NCI-H69 (cell line): ENCODE results near the gene SRSF4.
"Not testable (repeated sequence)": the region's sequence is repeated elsewhere in the genome, so short reads cannot be mapped to it uniquely, and the experiment has no call there.

Experiments used
- DNase-seq: peaks from one replicate; lab custom pipeline; 2025; lab: John Stamatoyannopoulos, UW

SRSF4 gene

DNA sequence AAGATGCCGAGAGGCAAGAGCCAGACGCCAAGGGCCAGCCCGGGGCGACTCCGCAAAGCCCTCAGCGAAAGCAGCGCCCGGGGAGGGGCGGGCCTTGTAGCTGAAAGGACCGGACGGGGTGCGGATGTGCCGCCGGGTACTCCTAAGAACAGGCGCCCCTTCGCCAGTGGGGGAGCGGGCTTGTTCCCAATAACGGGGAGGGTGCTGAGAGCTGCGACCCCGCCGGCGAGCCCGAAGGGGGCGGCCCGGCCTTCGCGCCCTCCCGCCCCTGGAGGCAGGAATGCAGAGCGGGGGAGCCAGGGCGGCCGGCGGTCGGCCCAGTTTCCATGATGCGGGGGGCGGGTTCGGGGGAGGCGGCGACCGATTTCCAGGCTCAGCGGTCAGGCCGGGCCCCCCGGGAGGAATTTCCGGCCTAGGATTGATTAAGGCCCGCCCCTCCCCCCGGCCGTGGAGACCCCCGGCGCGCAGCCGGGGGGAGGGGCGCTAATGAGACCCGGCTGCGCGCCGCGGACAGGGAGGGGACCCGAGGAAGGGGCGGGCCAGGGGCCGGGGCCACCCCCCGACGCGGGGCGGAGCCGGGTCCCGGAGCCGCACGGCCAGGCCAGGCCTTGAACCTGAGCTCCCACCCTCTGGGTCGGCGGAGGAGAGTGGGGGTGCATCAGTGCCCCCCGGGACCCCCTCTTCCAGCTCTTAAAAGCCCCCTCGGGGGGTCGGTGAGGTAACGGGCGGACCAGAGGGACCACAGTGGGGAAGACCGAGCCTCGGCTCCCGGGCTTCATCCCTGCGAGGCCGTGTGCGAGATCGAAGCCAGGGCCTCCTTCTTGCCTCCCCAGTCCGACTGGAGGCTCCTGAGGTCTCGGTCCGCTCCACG lies 57.1 kb downstream of the SRSF4 start:
- peak; percentile 63 for DNase-seq

DNA sequence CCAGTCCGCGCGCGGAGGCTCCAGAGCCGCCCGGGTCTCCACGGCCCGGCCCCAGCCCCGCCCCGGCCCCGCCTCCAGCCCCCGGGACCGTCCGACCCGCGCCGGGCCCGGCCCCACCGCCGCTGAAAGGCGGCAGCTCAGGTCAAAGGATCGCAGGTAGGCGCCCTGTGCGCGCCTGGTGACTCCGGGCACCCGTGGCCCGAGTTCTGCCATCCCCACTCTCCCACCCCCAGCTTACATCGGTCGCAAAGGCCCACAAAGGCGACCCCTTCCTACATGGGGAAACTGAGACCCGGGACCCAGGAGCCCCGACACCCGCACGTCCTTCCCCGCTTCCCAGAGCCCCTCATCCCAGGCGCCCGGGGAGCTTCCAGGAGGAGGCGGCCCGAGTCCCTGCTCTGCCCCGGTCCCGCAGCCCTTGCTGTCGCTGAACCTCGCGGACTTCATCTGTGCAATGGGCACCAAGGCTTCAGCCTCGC lies 57.8 kb downstream of the SRSF4 start, which contains the start of gene TMEM200B:
TSS of gene TMEM200B (minus strand) at position 17 of the 479 bp plus-strand sequence. CDS start 2,075 bp downstream, outside the sequence.
- no peak for DNase-seq

DNA sequence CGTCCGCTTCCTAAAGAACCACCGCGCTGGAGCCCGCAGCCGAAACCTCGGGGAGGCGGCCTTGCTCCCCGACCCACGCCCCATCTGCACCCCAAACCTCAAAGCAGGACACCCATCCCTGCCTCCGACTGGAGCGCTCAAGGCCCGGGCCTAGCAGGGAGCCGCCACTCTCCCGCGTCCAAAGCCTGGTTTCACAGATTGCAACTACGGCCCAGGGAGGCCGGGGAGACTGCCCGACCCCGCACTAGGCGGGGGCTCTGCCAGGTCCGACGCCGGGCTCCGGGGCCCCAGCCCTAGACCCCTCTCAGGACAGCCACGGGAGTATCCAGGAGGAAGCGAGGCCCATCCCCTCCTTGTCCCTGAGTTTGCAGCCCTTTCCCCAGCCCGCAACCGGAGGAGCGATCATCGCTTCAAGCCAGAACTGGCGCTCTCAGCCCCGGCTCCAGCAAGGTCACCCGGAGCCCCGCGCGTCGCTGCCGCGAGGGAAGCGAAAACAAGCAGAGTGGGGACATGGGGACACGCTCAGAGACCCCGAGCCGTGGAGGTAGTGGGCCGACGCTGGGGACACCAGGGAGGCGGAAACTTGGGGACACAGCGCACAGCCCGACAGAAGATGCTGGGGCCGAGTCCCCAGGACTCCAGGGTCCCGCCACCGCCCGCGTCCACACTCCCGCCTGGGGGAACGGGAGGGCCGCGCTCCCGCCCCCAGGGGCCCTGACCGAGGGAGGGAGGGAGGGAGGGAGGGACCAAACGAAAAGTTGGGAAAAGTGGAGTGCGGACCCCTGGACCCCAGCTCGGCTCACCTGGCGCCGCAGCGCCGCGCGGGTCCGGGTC lies 58.4 kb downstream of the SRSF4 start:
- peak; percentile 30 for DNase-seq

DNA sequence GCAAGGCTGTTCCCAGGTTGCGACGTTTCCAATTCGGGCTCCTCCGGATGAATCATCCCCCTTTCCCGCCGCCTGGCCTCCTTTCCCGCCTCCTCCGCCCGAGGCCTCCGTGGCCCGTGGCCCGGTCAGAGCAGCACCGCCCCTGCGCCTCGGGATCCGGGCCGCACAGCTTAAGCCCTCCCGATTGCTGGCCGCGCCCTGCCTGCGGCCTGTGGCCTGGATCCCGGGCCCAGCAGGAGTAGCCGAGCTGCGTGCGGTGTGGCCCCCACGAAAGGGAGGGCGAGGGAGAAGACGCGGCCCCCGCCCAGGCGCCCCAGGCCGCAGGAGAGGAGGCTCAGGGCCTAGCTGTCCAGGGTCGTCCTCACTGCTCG lies 59.0 kb downstream of the SRSF4 start:
- no peak for DNase-seq

DNA sequence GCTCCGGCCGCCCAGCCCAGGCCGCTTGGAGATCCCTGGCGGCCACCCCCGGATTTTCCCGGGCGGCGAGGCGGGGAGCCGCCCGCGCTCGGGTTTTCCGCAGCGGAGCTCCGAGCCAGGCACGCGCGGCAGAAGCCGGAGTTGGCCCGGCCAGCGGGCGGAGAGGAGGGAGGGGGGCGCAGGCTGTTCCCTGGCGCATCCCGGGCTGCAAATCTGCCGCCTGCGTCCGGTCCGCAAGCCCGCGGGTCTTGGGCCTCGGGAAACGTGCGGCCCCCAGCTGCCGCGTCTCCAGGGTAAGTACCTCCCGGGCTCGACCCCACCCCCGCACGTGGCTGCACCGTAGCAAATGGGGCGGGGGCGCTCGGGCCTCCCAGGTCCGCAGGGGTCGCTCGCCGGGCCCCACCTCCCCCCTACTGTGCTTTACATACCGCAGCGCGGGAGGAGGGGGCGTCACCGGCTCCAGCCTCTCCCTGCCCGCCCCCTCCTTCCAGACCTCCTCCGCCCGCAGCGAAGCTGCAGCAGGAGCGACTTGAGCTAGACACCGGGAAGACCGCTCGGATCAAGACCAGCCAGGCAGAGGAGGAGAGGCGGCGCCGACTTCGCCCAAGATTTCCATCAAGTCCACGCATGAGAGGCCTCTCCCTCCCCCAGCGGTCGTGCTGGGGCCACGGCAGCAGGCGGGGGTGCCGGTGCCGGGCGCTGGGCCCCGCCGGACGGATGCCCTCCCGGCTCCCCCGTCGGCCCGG lies 59.6 kb downstream of the SRSF4 start:
- peak; percentile 52 for DNase-seq

DNA sequence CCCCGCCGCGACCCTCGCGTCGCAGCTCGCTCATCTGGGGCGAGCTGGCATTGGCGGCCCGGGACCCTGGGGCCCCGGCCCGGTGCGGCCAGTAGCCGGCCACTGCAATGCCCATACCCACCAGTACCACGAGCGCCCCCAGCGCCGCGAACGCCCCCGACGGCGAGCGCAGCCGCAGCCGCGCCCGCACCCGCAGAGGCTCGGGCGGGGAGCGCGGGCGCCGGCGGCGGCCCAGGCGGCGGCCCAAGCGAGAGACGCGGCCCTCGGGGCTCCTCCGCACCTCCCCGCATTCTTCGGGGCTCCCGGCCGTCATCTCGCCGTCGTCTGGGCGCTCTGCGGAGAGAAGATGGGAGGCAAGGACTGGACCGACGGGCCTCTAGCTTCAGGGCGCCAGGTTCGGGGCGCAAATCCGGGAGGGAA lies 60.2 kb downstream of the SRSF4 start:
- DNase-seq: peak; percentile 29

DNA sequence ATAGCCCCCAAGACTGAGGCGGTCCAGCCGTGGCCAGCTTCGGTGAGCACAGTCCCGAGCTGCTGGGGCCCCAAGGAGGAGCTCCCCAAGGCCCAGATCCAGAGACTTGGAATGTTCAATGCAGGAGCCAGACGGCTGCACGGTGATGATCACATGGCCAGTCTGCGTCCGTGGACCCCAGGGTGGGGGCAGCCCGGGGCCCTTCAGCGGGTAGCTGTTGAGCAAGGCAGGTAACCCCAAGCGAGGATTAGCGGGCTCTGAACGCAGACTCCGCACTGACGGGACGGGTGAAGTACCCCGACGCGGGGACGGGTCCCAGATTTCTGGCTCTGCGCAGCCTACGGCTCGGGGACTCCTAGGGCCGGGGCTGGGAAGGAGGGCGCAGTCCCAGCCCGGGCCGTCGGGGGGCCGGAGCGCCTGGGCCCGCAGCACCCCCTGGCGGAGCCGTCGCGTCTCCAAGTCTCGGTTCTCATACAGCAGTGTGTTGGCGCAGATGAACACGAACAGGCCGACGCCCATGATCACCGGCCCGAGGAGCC lies 60.7 kb downstream of the SRSF4 start:
- peak; percentile 44 for DNase-seq

DNA sequence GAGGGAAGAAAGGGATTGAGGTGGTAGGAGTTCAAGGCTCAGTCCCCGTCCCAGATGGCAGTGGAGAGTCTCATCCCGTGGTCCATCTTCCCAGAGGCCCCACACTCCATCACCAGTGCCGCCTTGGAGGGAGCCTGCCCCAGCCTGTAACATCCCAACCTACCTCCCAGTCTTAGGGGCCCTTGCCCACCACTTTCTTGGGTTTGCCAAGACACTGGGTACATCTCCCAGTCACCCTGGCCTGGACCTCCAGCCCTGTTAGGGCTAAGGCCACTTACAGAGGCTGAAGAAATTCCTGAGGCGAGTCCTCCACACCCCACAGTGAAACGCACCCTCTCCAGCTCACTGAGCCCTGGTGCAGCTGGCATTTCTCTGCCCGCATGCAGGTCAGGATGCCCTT lies 61.3 kb downstream of the SRSF4 start:
- DNase-seq: no peak

DNA sequence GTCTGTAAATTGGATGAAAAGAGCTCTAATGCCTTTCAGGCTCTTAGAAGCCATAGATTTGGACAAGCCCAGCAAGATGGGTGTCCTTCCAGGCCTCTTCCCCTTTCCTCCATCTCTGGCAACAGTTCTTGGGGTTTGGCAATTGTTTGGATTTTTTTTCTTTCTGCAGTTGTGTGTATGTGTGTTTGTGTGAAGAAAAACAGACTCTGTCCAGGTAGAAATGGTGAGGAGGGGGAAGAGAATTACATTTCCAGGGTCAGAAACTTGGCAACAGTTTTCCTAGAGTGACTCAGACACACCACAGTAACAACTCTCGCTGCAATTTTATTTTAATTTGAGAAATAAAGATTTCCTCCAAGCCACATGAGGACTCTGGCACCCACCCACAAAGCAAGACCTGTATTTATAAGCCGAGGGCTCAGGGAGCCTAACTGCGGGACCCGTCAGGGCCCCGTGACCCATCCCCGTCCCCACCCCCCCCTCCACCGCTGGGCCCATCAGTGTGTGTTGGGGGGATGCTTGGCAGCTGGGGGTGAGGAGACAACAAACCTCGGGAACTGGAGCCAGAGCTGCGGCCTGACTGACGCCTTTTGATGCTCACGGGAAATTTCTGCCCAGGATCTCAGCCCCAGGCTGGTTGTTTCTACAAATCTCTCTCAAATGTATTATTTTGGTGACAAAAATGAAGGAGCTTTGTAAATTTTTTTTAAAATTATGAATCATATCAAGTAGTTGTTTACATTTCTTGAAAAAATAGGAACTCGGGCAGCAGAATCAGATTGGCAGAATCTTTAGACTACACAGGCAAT lies 62.4 kb downstream of the SRSF4 start:
- no peak for DNase-seq

DNA sequence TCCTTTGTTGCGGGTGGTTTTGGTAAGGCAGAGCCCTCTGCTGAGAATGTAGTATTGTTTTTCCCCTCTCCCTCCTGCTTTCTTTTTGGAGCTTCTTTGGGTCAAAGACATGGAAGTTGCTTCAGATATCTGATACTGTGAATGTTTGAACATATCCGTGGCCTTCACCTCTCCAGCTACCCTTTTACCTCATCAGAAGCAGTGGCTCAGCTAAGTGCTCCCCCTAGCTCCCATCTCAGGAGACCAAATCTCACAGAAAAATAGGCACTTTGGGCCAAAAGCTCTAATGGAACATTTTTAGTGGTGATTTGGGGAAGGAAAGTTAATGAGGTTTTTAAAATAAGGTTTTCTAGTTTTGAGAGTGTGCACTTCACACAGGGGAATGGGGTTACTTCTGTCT lies 64.3 kb downstream of the SRSF4 start:
- DNase-seq: no peak

DNA sequence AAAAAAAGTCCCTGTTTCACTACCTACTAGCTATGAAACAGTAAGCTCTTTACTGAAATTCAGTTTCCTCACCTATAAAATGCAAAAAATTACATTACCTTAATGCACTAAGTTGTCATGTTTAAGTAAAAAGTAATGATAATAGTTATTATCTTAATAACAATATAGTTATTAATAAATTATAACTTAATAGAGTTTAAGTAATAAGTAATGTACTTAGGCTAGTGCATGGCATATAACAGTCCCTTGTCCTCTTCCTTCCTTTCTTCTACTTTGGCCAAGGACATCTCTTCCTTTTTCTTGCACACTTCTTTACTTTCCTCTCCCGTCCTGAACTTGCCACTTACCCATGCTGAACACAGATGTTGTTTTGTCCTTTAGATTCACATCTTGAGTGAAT lies 67.0 kb downstream of the SRSF4 start:
- DNase-seq: peak; percentile 42

DNA sequence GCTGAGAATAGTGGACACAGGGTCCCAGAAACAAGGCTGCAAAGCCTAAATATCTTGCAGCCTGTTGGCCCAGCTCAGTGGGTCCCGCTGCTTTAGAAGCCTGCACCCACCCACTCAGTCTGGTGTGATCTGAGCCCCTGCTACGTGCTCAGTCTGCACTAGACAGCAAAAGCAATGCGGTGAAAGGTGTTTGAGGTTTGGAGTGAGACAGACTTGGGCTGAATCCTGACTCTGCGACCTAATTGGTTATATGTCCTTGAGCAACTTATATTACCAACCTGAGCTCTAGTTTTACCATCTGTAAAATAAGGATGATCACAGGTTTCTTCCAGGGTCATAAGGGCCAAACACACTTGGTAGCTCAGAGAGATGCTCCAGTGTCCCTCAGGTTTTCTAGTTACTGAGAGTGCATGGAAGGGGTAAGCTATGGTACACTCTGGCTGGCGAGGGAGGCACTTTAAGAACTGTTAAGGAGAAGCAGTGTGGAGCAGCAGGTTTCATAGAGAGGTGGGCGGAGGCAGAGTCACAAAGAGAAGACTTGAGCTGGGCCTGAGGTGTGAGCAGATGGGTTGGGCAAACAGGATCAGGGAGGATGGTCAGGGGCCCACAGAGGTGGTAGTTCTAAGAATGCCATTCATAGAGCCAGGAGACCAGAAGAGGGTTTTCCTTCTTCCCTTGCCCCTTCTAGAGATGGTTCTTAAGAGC lies 68.1 kb downstream of the SRSF4 start:
- no peak for DNase-seq

DNA sequence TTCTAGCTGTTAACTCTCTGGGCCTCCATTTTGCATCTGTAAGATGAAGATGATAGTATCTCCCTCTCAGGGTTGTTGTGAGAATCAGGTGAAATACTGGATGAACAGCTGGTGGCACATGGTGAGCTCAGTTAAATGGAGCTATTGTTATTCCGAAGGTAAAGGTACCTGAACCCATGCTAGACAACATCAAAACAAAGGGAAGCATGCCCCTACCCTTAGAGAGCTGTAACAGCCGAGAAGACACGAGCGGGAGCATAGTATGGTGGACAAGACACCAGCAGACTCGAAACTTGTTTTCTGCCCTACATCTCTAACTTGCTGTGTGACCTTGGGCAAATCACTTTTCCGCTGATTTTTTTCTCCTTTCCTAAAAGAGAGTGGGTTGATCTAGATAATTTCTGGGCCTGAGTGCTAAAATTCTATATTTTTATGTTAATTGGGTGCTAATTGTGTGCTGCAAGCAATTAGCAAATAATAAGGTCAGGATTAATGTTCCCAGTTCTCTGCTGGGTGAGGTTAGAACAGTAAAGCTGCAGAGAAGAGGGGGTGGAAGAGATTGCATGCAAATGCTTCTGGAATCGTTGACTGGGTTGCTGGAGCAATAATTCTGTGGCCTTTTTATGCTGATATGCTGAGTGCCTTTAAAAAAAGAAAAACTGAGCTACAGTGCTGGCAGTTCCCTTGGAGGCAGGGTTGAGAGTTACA lies 68.8 kb downstream of the SRSF4 start:
- DNase-seq: no peak

DNA sequence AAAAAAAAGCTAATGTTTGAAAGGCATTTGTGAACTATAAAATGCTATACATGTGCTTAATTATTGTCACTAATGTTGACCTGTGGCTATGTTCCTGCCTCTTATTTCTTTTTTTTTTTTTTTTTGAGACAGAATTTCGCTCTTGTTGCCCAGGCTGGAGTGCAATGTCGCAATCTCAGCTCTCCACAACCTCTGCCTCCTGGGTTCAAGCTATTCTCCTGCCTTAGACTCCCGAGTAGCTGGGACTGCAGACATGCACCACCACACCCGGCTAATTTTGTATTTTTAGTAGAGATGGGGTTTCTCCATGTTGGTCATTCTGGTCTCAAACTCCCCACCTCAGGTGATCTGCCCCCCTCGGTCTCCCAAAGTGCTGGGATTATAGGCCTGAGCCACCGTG lies 73.7 kb downstream of the SRSF4 start:
- DNase-seq: not testable (repeated sequence)

DNA sequence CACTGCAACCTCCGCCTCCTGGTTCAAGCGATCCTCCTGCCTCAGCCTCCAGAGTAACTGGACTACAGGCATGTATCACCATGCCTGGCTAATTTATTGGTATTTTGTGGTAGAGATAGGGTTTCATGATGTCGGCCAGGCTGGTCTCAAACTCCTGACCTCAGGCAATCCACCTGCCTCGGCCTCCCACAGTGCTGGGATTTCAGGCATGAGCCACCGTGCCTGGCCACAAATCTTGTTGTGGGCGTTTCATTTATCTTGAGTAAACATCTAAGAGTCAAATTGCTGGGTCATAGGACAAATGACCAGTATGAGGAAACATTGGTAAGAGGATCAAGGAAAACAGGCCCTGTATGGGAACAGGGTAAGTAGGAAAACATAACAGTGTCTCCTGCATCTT lies 75.9 kb downstream of the SRSF4 start:
- no peak for DNase-seq

DNA sequence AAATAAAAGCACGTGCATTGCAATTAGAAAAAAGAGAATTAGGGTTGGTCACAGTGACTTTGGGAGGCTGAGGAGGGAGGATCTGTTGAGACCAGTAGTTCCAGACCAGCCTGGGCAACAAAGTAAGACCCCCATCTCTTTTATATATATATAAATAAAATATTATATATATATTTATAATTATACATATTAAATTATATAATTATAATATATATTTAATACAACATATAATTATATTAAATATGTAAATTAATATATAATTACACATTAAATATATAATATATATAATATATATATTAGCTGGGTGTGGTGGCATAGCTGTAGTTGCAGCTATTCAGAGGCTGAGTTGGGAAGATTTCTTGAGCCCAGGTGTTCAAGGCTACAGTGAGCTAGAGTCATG lies 81.2 kb downstream of the SRSF4 start:
- DNase-seq: no peak

DNA sequence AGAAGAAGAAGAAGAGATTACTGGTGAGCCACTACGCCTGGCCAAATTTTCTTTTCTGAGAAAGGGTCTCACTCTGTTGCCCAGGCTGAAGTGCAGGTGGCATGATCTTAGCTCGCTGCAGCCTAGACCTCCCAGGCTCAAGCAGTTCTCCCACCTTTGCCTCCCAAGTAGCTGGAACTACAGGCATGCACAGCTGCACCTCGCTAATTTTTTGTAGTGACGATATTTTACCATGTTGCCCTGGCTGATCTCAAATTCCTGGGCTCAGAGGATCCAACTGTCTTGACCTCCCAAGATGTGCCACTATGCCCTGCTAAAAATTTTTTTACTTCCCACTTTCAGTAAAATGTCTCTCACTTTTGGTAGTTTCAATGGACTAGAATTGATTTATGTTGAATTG lies 82.4 kb downstream of the SRSF4 start:
- DNase-seq: no peak
